ENCODE measurements around the gene YOD1. TPM values are rescaled to one million over a fixed set of nuclear protein-coding genes. Genes with fewer than 3 reads are reported as not detected.

Gene YOD1
- total RNA-seq, 1 experiment from 2014 or later = 19.2 TPM

GRCh38 chr1:207015791-207016190, 35.2 kb downstream of the YOD1 start:
- H3K4me3 Mint-ChIP-seq (ENCODE audit: unreplicated experiment) = no peak overlapping the region
- H3K9me3 Mint-ChIP-seq (ENCODE audit: unreplicated experiment) = no peaks in the 10 kb centered on the region
- ChIA-PET POLR2A (interaction anchor here (1.2 to 27.1 kb wide), 6 partner anchors 6 to 60 kb away, joined by 5 to 936 read pairs (median 9); partner anchors contain the start of genes C1orf116 and PFKFB2), CTCF (interaction anchor here (1.4 to 3.4 kb wide), 3 partner anchors 11 to 34 kb away, joined by 4 to 31 read pairs (median 15); no protein-coding TSS in a partner anchor)
- no peaks in the 10 kb centered on the region for H3K36me3 Mint-ChIP-seq (ENCODE audit: insufficient read depth, unreplicated experiment)
- no peaks in the 10 kb centered on the region for H3K27me3 Mint-ChIP-seq (ENCODE audit: insufficient read depth, unreplicated experiment)
- no peak for TF ChIP-seq CTCF (IDR thresholded peaks at IDR 0.05; ENCODE audit: unreplicated experiment)
- no peak overlapping the region for H3K27ac Mint-ChIP-seq (ENCODE audit: low read depth, unreplicated experiment)
- DNase-seq (ENCODE audit: unreplicated experiment) = no peak
- H3K4me1 Mint-ChIP-seq (ENCODE audit: insufficient read depth, unreplicated experiment) = peaks cover 37% of the 10 kb centered on the region
- BruUV-seq (replicated peaks) = no TSS peak
- intact Hi-C loops (cut with micrococcal nuclease) = no loop called here

DNA sequence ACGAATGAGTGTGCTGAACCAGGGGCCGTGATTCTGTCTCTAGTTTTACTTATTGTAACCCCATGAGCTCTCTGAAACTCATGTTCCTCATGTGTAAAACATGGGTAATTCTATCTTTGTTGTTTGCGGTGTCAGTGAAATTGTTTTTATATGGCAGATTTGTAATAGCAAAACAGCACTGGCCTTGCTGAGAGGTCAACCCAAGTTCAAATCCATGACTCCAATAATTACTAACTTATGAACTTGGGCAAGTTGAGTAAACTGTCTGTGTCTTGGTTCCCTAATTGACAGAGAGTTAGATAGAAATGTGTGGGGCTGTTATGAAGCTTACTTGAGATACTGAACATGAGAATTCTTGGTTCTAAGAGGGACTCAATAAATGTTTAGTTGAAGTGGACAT, 36.3 kb downstream of the YOD1 start:
- no peak for DNase-seq (ENCODE audit: unreplicated experiment)
- Mint-ChIP-seq H3K36me3 (ENCODE audit: insufficient read depth, unreplicated experiment) (no peaks in the 10 kb centered on the region), H3K9me3 (ENCODE audit: unreplicated experiment) (no peaks in the 10 kb centered on the region), H3K4me3 (ENCODE audit: unreplicated experiment) (no peak overlapping the region), H3K4me1 (ENCODE audit: insufficient read depth, unreplicated experiment) (peaks cover 27% of the 10 kb centered on the region), H3K27me3 (ENCODE audit: insufficient read depth, unreplicated experiment) (no peaks in the 10 kb centered on the region), H3K27ac (ENCODE audit: low read depth, unreplicated experiment) (no peak overlapping the region)
- TF ChIP-seq CTCF (IDR thresholded peaks at IDR 0.05; ENCODE audit: unreplicated experiment) = no peak
- intact Hi-C loops (cut with micrococcal nuclease) = no loop called here
- POLR2A ChIA-PET = interaction anchor here (0.8 to 27.1 kb wide), 9 partner anchors 7 to 340 kb away, joined by 3 to 936 read pairs (median 6); partner anchors contain the start of genes C1orf116 and PFKFB2
- no TSS peak for BruUV-seq (replicated peaks)
- CTCF ChIA-PET = interaction anchor here (0.6 to 3.4 kb wide), 7 partner anchors 10 to 340 kb away, joined by 3 to 31 read pairs (median 4); no protein-coding TSS in a partner anchor

GRCh38 chr1:207013321-207014085, 37.5 kb downstream of the YOD1 start:
- no peak for DNase-seq (ENCODE audit: unreplicated experiment)
- Mint-ChIP-seq H3K4me3 (ENCODE audit: unreplicated experiment) (no peak overlapping the region), H3K36me3 (ENCODE audit: insufficient read depth, unreplicated experiment) (no peaks in the 10 kb centered on the region), H3K27ac (ENCODE audit: low read depth, unreplicated experiment) (no peak overlapping the region), H3K4me1 (ENCODE audit: insufficient read depth, unreplicated experiment) (peaks cover 15% of the 10 kb centered on the region), H3K9me3 (ENCODE audit: unreplicated experiment) (no peaks in the 10 kb centered on the region), H3K27me3 (ENCODE audit: insufficient read depth, unreplicated experiment) (no peaks in the 10 kb centered on the region)
- no TSS peak for BruUV-seq (replicated peaks)
- CTCF ChIA-PET = interaction anchor here (0.9 to 11.4 kb wide), 7 partner anchors 8 to 202 kb away, joined by 3 to 280 read pairs (median 4); partner anchors contain the start of gene C1orf116
- TF ChIP-seq CTCF (IDR thresholded peaks at IDR 0.05; ENCODE audit: unreplicated experiment) = no peak
- POLR2A ChIA-PET = interaction anchor here (0.6 to 27.1 kb wide), 5 partner anchors 9 to 101 kb away, joined by 3 to 936 read pairs (median 10); partner anchors contain the start of genes C1orf116 and PFKFB2
- intact Hi-C loops (cut with micrococcal nuclease) = no loop called here

- H3K36me3 Mint-ChIP-seq (ENCODE audit: insufficient read depth, unreplicated experiment) = no peaks in the 10 kb centered on the region
- no TSS peak for BruUV-seq (replicated peaks)
- no peak for TF ChIP-seq CTCF (IDR thresholded peaks at IDR 0.05; ENCODE audit: unreplicated experiment)
- no peak overlapping the region for H3K27ac Mint-ChIP-seq (ENCODE audit: low read depth, unreplicated experiment)
- no peaks in the 10 kb centered on the region for H3K27me3 Mint-ChIP-seq (ENCODE audit: insufficient read depth, unreplicated experiment)
- peaks cover 23% of the 10 kb centered on the region for H3K4me1 Mint-ChIP-seq (ENCODE audit: insufficient read depth, unreplicated experiment)
- intact Hi-C loops (cut with micrococcal nuclease) = no loop called here
- no peak overlapping the region for H3K4me3 Mint-ChIP-seq (ENCODE audit: unreplicated experiment)
- no peak for DNase-seq (ENCODE audit: unreplicated experiment)
- POLR2A ChIA-PET = interaction anchor here (0.7 to 27.1 kb wide), 5 partner anchors 8 to 42 kb away, joined by 3 to 936 read pairs (median 8); partner anchors contain the start of genes C1orf116 and PFKFB2
- peaks cover 7% of the 10 kb centered on the region for H3K9me3 Mint-ChIP-seq (ENCODE audit: unreplicated experiment)
- CTCF ChIA-PET = interaction anchor here (1.2 to 11.4 kb wide), 2 partner anchors 15 to 28 kb away, joined by 4 to 280 read pairs; partner anchors contain the start of gene C1orf116
These were observed 40.3 kb downstream of the YOD1 start for GRCh38 chr1:207010726-207011125.

Measured in MCF 10A (cell line).